ENCODE measurements around the gene TMX3. TPM values are rescaled to one million over a fixed set of nuclear protein-coding genes. Genes with fewer than 3 reads are reported as not detected.

TMX3 gene
- total RNA-seq, 1 experiment from 2014 or later, result 62.4 TPM

Other genes with a start within 250 kb of the TMX3 start
- 11.0 and 22.4 TPM in 2 replicates for gene CCDC102B, start 83.0 kb upstream of the TMX3 start, total RNA-seq (2014; rRNA removed; shearing (Covaris generic))

All from H4 (cell line).